ENCODE measurements around the gene CPT2. TPM values are rescaled to one million over a fixed set of nuclear protein-coding genes. Genes with fewer than 3 reads are reported as not detected.

CPT2 gene
- total and polyA plus RNA-seq, 12 donors: 7.8 to 79.5 (median 43.1) TPM

DNA sequence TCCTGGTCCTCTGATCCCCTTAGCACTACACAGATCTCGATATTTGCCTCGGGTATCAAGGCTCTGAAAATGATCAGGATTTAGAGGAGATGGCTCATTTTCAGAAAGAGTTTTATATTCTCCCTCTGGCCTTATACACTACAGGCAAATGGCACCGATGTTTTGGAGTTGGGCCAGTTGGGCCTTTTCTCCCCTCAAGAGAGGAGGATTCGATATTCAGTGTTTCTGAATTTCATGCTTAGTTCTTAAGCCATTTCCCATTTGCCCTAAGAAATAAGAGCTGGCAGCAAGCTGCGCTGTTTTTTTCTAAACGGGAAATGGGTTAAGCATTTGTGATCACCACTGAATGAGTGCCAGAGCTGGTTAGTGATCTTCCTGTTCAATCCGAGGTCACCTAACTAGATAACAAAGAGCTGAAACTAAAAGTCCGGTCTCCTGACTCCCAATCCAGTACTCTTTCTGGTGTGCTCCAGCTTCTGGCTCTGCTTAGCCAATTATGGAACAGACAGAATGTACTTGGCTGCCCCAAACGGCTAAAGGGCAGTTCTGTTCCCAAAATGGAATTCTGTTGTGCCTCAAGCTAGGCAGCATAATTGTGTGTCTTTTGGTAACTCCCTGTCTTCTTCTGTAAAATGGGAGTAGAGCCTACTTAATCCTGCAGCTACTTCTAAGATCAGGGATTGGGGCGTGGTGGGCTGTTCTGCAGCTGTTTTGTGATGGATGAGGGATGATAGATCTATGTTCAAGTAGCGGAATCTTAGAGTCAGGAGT, 1.2 kb upstream of the CPT2 start:
- H3K4me1 ChIP-seq (replicated peaks in 1 of 2): peaks cover 0 to 14% of the 10 kb centered on the region in 2 donors
- H3K9me3 ChIP-seq (replicated peaks in 1 of 3): no peaks in the 10 kb centered on the region
- peak overlapping the region in 1 of 4 donors; percentile 90 for H3K4me3 ChIP-seq
- 77 to 86% (median 81%) methylated on average over 10 to 11 of the region's 11 CpGs for WGBS, 4 donors
- H3K27ac ChIP-seq: peak overlapping the region in 2 of 5 donors; percentile 4 to 99
- intact Hi-C loops (cut with DNase I): no loop called here
- no peak for DNase-seq
- no peaks in the 10 kb centered on the region for H3K36me3 ChIP-seq (replicated peaks in 1 of 2)
- no peaks in the 10 kb centered on the region for H3K27me3 ChIP-seq
- TF ChIP-seq POLR2A (IDR thresholded peaks at IDR 0.05): no peak
- TF ChIP-seq, protein P1, sequence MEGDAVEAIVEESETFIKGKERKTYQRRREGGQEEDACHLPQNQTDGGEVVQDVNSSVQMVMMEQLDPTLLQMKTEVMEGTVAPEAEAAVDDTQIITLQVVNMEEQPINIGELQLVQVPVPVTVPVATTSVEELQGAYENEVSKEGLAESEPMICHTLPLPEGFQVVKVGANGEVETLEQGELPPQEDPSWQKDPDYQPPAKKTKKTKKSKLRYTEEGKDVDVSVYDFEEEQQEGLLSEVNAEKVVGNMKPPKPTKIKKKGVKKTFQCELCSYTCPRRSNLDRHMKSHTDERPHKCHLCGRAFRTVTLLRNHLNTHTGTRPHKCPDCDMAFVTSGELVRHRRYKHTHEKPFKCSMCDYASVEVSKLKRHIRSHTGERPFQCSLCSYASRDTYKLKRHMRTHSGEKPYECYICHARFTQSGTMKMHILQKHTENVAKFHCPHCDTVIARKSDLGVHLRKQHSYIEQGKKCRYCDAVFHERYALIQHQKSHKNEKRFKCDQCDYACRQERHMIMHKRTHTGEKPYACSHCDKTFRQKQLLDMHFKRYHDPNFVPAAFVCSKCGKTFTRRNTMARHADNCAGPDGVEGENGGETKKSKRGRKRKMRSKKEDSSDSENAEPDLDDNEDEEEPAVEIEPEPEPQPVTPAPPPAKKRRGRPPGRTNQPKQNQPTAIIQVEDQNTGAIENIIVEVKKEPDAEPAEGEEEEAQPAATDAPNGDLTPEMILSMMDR (IDR thresholded peaks at IDR 0.05): no peak

DNA sequence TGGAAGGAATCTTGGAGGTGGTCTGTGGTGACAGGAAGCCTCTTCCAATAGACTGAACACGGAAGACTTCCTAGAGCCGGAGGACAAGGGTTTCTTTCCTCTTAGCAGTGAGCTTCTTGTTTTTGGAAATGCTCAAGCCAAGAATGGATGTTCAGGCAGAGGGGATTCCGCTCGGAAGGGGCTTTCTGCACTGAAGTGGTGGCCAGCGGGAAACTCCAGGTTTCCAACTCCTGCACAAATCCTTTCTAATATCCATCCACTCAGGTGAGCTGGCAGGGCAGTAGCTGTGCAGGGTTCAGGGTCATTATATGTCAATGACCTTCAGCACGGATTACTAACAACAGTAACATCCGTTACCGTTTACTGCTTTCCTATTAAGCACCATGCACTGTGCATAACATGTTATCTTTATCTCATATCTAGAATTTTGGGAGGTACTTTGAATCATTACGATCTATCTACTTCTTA, 573 bp upstream of the CPT2 start:
- 24 to 32% (median 29%) methylated on average over 9 of the region's 9 CpGs for WGBS, 4 donors
- no peaks in the 10 kb centered on the region for H3K9me3 ChIP-seq (replicated peaks in 1 of 3)
- intact Hi-C loops (cut with DNase I): no loop called here
- H3K27me3 ChIP-seq: no peaks in the 10 kb centered on the region
- DNase-seq: no peak
- TF ChIP-seq, protein P1 (IDR thresholded peaks at IDR 0.05): no peak
- no peak for TF ChIP-seq POLR2A (IDR thresholded peaks at IDR 0.05)
- peaks cover 0 to 14% of the 10 kb centered on the region in 2 donors for H3K4me1 ChIP-seq (replicated peaks in 1 of 2)
- H3K27ac ChIP-seq: peak overlapping the region in 4 of 5 donors; percentile 90 to 99 (median 94)
- H3K36me3 ChIP-seq (replicated peaks in 1 of 2): peaks cover 0 to 5% of the 10 kb centered on the region in 2 donors
- H3K4me3 ChIP-seq: peak overlapping the region in 2 of 4 donors; percentile 85 to 90

DNA sequence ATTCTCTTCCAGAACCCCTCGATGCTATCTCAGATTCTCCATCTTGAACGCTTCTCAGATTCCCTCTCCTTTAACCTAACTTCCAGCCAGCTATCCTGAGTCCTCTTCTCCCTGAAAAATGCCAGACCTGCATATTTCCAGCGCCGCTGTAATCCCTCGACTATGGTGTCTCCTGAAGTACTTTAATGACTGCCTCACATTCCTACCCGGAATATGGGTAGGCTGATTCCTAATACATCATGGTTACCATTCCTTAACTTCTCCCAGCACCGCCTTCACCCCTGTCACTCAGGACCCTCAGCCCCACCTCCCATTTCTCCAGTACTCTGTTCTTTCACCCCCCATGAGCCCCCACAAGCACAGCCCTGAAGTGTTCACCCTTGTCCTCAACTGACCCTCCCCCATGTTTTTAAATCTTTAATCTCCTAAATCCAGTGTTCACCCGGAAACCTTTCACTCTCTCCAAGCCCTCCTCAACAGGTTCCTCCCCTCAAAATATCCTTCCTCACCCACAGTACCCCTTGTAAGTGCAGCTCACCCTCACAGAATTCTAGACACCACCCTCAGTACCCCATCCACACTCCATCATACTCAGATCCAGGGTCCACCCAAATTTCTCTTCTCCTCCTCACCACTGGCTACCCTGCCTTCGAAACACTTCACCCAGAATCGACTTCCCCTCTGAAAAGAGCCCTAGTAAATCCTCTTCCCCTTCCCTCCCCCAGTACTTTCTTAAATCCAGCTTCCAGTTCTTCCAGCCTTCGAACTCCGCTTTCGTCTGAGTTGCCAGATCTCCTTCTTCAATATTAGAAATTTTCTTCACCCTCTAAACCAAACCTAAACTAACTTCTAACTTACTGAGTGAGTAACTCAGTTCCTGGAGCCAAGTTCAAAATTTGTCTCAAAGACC, 922 bp downstream of the CPT2 start:
- TF ChIP-seq, protein P1 (IDR thresholded peaks at IDR 0.05): no peak
- TF ChIP-seq POLR2A (IDR thresholded peaks at IDR 0.05): no peak
- H3K9me3 ChIP-seq (replicated peaks in 1 of 3): no peaks in the 10 kb centered on the region
- 34 to 38% (median 37%) methylated on average over 13 of the region's 13 CpGs for WGBS, 4 donors
- peak overlapping the region; percentile 67 to 99 (median 91) for H3K27ac ChIP-seq
- DNase-seq: no peak
- intact Hi-C loops (cut with DNase I): no loop called here
- H3K27me3 ChIP-seq: no peaks in the 10 kb centered on the region
- H3K4me1 ChIP-seq (replicated peaks in 1 of 2): peaks cover 0 to 14% of the 10 kb centered on the region in 2 donors
- H3K36me3 ChIP-seq (replicated peaks in 1 of 2): peaks cover 0 to 16% of the 10 kb centered on the region in 2 donors
- peak overlapping the region; percentile 52 to 90 (median 80) for H3K4me3 ChIP-seq

DNA sequence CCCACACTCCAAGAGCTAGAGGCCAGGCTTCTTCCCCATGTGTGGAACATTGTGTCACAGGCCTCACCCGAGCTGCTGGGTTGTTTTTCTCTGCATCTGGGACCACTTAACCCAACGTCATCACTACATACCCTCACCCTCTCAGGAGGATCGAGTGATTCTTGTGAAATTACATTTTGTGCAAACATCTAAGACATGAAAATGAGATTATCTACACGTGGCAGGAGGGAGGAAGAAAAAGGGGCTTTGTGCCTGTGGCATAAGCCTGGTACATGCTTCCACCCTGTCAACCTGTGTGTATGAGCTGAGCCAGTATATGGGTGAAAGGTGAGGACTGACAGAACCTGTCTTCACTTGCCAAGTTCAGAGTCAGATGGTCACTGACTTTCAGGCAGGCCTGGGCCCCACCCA, 1.6 kb downstream of the CPT2 start:
- TF ChIP-seq, protein P1 (IDR thresholded peaks at IDR 0.05): no peak
- TF ChIP-seq POLR2A (IDR thresholded peaks at IDR 0.05): no peak
- Histone ChIP-seq H3K36me3 (replicated peaks in 1 of 2) (peaks cover 0 to 23% of the 10 kb centered on the region in 2 donors), H3K9me3 (replicated peaks in 1 of 3) (no peaks in the 10 kb centered on the region), H3K4me3 (peak overlapping the region in 1 of 4 donors; percentile 90), H3K27me3 (no peaks in the 10 kb centered on the region), H3K27ac (peak overlapping the region in 3 of 5 donors; percentile 36 to 96 (median 90)), H3K4me1 (replicated peaks in 1 of 2) (peaks cover 0 to 14% of the 10 kb centered on the region in 2 donors)
- intact Hi-C loops (cut with DNase I): no loop called here
- DNase-seq: no peak
- WGBS, 4 donors: 58 to 65% (median 61%) methylated on average over 4 of the region's 4 CpGs
